ENCODE results near the gene TTC28. TPM values are rescaled to one million over a fixed set of nuclear protein-coding genes. Genes with fewer than 3 reads are reported as not detected.

Gene TTC28
- total RNA-seq, 1 experiment from 2014 or later: 14.8 TPM

DNA sequence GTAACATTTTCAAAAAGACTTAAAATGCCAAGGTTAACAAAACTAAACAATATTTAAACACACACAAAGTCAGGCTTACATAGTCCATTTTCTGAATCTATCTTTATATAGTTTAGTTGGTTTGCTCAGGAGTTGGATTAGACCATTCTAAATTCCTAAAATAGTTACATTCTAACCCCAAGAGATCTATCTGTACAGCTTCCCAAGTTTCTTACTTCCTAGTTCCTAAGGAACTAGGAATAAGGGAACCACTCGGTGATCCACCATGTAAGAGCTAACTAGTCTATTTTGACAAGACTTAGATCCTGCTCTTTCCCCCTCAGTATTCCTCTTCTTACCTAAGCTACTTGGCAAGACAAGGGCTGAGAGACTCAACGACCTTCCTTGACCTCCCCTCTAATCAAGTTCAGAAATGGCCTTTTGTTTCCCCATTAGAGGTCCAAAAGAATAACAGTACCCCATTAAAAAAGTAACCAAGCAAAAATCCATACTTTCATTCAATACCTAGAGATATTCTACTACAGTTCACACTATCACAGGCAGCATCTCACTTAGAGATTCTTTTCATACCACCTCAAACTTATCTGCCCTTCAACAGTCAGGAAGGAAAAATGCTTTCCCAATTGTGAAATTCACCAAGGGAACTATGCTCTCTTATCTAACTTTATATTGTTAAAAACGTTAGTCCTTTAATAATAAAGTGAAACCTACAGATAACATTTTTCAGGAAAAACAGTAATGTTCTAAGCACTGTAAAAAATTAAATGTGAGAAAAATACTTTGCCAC, 253.1 kb downstream of the TTC28 start:
- Histone ChIP-seq H3K36me3 (replicated peaks; ENCODE audit: control insufficient read depth, insufficient read depth, low read length) (no peaks in the 10 kb centered on the region), H3K27me3 (ENCODE audit: control insufficient read depth, insufficient read depth, low read length) (no peaks in the 10 kb centered on the region), H3K4me3 (ENCODE audit: insufficient read depth, low read depth, low read length) (no peak overlapping the region)
- no peak for DNase-seq

DNA sequence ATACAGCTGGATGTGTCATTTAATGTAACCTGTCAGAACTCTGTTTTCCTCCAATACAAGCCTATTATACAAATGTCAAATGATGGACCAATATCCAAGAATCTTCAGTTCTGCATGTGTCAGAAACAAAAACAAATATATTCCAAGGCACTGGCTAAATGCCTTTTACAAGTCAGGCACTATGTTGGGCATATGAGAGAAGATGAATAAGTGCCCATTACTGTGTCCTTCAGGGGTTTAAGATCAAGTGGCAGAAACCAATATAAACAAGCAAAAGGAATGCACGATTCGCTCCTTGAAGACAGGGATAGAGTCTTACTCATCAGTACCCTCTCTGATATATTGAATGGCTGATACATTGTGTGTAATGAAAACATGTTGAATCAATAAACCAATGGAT, 254.4 kb downstream of the TTC28 start:
- Histone ChIP-seq H3K36me3 (replicated peaks; ENCODE audit: control insufficient read depth, insufficient read depth, low read length) (no peaks in the 10 kb centered on the region), H3K27me3 (ENCODE audit: control insufficient read depth, insufficient read depth, low read length) (no peaks in the 10 kb centered on the region), H3K4me3 (ENCODE audit: insufficient read depth, low read depth, low read length) (no peak overlapping the region)
- no peak for DNase-seq

DNA sequence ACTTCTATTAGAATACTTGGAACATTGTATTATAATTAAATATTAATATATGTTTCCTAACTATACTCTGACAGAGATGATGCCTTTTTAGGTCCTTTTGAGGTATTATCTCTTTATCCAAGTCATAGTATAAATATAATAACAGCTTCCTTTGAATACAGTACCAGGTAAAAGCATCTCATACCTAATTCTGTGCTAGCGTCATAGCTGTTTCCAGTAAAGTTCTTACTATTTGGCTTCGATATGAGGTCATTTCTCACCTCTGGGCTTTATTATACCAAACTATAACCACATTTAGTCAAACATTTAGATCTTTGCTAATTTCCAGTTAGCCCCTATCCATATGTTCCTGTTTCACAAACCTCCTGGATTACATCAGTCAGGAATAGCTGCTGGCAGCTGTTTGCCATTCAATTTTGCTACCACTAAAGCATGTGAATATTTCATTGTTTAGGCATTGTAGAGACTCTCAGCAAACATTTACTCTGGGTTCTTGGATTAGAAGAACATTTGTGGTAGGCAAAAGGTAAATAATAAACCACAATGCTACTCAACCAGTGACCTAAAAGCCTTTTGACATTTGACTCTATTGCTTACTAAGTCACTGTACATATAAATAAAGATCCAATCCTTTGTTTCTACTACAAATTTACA, 255.1 kb downstream of the TTC28 start:
- H3K27me3 ChIP-seq (ENCODE audit: control insufficient read depth, insufficient read depth, low read length): no peaks in the 10 kb centered on the region
- DNase-seq: no peak
- no peaks in the 10 kb centered on the region for H3K36me3 ChIP-seq (replicated peaks; ENCODE audit: control insufficient read depth, insufficient read depth, low read length)
- H3K4me3 ChIP-seq (ENCODE audit: insufficient read depth, low read depth, low read length): no peak overlapping the region

DNA sequence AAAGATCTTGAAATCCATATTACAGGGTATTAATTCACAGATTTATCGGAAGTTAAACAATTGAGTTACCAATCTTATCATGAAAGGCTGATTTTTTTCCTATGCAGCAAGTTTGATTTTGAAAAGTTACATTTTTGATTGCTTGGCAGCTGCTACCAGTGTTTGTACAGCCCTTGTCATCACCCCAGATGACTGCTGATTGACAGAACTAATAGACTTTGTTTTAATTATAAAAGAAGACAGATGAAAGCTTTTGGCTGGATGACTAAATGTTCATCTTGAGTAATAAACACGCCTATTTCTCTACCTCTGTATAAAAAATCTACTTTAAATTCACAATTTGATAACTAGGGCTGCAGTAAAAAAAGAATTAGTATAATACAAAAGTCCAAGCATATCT, 259.7 kb downstream of the TTC28 start:
- H3K27me3 ChIP-seq (ENCODE audit: control insufficient read depth, insufficient read depth, low read length): no peaks in the 10 kb centered on the region
- H3K36me3 ChIP-seq (replicated peaks; ENCODE audit: control insufficient read depth, insufficient read depth, low read length): no peaks in the 10 kb centered on the region
- no peak overlapping the region for H3K4me3 ChIP-seq (ENCODE audit: insufficient read depth, low read depth, low read length)
- no peak for DNase-seq

DNA sequence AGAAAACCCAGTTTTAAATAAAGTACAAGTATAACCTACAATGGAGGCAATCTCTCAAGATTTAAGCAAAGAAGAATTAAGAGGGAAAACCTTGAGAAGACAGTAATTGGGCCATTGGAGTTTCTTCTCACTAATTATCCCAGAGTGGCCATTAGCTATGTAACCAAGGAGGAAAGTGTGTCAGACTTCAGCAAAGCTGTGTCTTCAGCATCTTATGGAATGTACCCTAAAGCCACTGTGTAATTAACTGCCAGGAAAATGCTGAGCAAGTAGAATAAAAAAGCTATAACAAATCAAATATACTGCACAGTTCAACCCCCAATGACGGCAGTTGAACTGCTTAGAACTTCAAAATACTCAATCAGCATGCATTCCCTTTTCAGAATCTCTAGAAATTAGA, 261.6 kb downstream of the TTC28 start:
- H3K27me3 ChIP-seq (ENCODE audit: control insufficient read depth, insufficient read depth, low read length): no peaks in the 10 kb centered on the region
- H3K4me3 ChIP-seq (ENCODE audit: insufficient read depth, low read depth, low read length): no peak overlapping the region
- no peaks in the 10 kb centered on the region for H3K36me3 ChIP-seq (replicated peaks; ENCODE audit: control insufficient read depth, insufficient read depth, low read length)
- no peak for DNase-seq

DNA sequence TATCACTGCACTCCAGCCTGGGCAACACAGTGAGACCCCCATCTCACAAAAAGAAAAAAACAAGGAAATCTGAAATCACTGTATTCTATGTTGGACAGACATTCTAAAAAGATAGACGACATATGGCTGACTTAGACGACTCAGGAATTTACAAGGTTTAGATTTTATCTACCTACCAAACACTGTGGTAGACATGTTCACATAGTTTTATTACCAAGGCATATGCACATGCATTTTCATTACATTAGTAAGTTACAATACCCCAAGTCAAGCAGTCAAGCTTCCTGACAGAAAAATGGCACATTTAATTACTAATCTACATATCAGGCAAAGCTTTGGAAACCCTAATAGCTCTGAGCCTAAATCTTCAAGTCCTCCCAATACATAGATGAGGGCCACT, 262.2 kb downstream of the TTC28 start:
- Histone ChIP-seq H3K27me3 (ENCODE audit: control insufficient read depth, insufficient read depth, low read length) (no peaks in the 10 kb centered on the region), H3K36me3 (replicated peaks; ENCODE audit: control insufficient read depth, insufficient read depth, low read length) (no peaks in the 10 kb centered on the region), H3K4me3 (ENCODE audit: insufficient read depth, low read depth, low read length) (no peak overlapping the region)
- DNase-seq: no peak

DNA sequence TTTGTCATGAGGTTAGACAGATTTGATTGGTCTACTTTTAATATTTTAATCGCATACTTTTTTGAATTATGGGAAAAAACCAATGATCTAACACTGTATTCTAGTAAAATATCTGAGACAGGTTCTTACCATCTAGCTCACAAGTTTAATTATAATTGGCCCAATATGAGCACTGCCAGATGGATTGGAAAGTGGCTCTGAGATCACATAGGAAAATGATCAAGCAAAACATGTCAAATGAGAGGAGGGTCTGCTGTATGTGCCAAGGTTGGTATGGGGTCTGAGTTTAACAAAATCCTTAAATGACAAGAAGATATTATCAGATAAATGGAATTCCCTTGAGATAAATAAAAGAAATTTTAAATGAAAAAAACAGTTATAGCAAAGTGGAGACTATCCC, 264.7 kb downstream of the TTC28 start:
- Histone ChIP-seq H3K27me3 (ENCODE audit: control insufficient read depth, insufficient read depth, low read length) (no peaks in the 10 kb centered on the region), H3K4me3 (ENCODE audit: insufficient read depth, low read depth, low read length) (no peak overlapping the region), H3K36me3 (replicated peaks; ENCODE audit: control insufficient read depth, insufficient read depth, low read length) (no peaks in the 10 kb centered on the region)
- no peak for DNase-seq

DNA sequence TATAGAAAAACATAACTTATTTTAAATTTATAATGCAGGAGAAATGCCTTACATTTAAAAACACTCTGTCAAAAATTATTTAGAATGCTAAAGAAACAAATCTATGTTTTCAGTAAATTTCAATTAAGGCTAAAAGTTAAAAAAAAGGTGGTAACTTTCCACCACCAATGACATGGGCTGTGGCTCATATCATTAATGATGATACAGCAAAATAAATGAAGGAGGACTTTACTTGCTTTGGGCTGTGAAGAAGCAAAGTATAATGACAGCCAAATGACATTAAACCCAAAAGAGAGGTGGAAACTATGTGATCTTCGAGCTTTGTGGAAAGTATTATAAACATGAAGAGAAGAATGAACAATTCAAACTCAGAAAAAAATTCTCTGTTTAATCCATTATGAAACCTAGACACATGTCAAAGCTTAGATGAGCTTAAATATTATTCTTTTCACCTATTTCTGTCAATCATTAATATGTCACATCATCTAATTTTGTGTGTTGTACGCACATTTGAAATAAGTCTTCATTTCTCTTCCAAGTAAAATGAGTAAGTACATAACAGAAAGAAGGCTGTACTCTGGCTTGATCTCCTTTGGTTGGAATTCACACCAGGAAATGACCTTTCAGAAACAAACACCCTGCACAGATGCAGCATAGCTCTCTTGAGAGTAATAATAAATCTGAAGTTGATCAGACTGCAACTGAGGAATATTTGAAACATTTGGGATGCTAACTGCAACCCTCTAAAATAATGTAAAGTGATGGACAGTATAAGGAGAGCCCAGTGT, 265.8 kb downstream of the TTC28 start:
- H3K27me3 ChIP-seq (ENCODE audit: control insufficient read depth, insufficient read depth, low read length): no peaks in the 10 kb centered on the region
- H3K4me3 ChIP-seq (ENCODE audit: insufficient read depth, low read depth, low read length): no peak overlapping the region
- H3K36me3 ChIP-seq (replicated peaks; ENCODE audit: control insufficient read depth, insufficient read depth, low read length): no peaks in the 10 kb centered on the region
- no peak for DNase-seq

DNA sequence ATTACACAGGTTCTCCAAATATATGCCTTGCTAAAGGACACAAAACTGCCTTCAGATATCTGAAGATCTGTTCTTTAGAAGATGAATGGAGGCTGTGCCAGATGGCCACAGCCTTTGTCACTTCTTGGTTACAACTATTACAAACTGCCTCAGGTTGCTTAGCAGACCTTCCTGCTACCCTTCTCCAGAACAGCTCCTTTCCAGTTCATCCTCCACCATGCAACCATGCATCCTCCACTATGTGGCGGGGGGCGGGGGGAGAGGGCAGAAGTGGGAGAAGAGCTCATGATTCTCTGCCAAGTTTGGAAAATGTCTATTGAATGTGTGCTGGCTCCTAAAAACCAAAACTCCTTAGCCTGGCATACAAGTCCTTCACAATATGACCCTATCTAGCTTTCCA, 267.5 kb downstream of the TTC28 start:
- Histone ChIP-seq H3K4me3 (ENCODE audit: insufficient read depth, low read depth, low read length) (no peak overlapping the region), H3K36me3 (replicated peaks; ENCODE audit: control insufficient read depth, insufficient read depth, low read length) (no peaks in the 10 kb centered on the region), H3K27me3 (ENCODE audit: control insufficient read depth, insufficient read depth, low read length) (no peaks in the 10 kb centered on the region)
- DNase-seq: no peak

DNA sequence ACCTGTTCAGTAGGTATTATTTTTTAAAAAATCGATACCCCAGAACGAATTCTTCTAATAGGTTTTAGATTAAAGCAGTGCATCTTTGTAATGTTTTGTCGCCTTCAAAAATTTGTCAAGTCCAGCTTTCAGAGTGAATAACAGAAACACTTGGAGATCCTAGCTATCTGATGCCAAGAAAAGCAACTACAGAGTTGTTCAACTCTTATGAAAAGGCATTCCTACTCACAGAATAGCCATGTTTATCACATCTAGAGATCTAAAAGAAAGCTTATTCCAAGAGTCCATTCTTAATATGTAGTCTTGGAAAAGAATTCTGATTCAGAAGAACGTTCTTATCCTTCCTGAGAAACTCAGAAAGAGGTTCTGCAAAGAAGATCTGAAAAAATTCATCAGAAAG, 268.5 kb downstream of the TTC28 start:
- Histone ChIP-seq H3K36me3 (replicated peaks; ENCODE audit: control insufficient read depth, insufficient read depth, low read length) (no peaks in the 10 kb centered on the region), H3K27me3 (ENCODE audit: control insufficient read depth, insufficient read depth, low read length) (no peaks in the 10 kb centered on the region), H3K4me3 (ENCODE audit: insufficient read depth, low read depth, low read length) (no peak overlapping the region)
- DNase-seq: no peak

DNA sequence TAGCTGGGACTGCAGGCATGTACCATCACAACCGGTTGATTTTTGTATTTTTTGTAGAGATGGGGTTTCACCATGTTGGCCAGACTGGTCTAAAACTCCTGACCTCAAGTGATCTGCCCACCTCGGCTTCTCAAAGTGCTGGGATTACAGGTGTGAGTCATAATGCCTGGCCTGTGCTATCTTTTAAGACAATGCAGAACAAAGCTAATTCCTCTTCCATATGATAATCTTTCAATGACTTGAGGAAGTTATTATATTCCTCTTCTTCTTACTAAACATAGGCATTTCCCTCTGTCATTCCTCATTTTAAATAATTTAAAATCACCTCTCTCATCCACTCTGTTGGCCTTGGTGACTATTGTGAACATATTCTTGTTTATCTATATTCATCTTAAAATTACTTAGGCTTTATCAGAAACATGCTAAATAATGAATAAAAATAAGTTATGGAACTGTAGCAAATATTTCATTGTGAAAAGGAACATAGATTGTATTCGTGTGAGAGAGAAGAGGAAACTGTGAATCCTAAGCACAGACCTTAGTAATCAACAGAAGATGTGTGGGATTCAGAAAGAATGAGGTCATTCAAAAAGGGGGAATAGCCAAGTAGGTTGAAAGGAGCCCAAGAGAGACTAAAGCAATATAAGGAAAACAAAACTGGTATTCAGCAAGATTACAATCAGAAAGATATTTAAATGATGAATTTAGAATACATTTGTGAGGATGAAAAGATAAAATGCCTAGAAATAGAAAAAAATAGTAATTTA, 269.4 kb downstream of the TTC28 start:
- Histone ChIP-seq H3K4me3 (ENCODE audit: insufficient read depth, low read depth, low read length) (no peak overlapping the region), H3K27me3 (ENCODE audit: control insufficient read depth, insufficient read depth, low read length) (no peaks in the 10 kb centered on the region), H3K36me3 (replicated peaks; ENCODE audit: control insufficient read depth, insufficient read depth, low read length) (no peaks in the 10 kb centered on the region)
- peak; percentile 32 for DNase-seq

DNA sequence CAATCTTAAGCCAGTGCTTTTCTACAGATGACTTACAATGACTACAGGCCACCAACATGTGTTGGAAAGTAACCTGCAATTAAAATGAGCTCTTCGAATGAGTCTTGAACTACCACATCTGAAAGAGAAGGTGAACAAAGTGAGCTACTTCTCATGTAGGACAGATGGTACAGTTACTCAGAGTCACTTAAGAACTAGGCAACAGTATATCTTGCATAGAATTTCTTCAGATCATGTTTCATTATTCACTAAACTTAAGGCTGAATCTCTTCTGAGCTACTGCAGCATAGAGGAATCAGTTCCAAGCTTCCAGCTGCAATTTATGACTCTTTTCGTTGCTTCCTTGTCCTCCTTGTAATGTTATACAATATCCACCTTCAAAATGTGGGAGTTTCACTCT, 270.9 kb downstream of the TTC28 start:
- no peak overlapping the region for H3K4me3 ChIP-seq (ENCODE audit: insufficient read depth, low read depth, low read length)
- H3K36me3 ChIP-seq (replicated peaks; ENCODE audit: control insufficient read depth, insufficient read depth, low read length): no peaks in the 10 kb centered on the region
- H3K27me3 ChIP-seq (ENCODE audit: control insufficient read depth, insufficient read depth, low read length): no peaks in the 10 kb centered on the region
- no peak for DNase-seq

DNA sequence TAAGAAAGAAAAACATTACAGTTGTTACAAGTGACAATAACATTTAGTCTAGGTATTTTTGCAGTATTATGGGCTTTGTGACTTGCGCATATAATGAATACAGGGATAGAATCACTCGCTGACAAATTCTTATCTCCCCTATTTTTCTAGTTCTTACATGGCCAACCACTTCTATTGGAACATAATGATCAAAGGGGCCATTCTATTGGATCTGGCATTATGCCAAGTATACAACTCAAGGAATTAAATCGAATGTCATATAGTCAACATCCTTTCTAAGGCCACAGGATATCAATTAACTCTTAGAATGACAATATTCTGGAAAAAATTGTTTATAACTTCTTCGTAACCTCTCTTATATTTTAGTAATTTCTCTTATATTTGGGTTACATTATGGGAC, 272.0 kb downstream of the TTC28 start:
- Histone ChIP-seq H3K4me3 (ENCODE audit: insufficient read depth, low read depth, low read length) (no peak overlapping the region), H3K36me3 (replicated peaks; ENCODE audit: control insufficient read depth, insufficient read depth, low read length) (no peaks in the 10 kb centered on the region), H3K27me3 (ENCODE audit: control insufficient read depth, insufficient read depth, low read length) (no peaks in the 10 kb centered on the region)
- no peak for DNase-seq

DNA sequence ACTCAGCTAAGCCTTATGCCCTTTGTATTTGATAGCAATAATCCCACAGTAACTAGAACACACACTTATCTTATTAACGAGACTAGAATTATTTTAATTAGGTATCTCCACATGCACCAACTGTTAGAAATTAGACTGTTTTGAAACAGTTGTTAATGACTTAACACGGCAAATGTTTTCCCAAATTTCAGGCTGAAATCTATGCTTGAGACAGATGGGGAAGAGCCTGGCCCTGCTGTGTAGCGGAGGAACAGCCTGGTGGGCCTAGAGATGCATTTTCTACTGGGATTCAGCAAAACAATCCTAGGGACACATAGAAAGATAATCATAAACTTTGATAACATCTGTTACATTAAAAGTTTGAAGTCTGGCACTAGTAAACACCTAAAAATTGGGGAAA, 273.4 kb downstream of the TTC28 start:
- DNase-seq: no peak
- Histone ChIP-seq H3K36me3 (replicated peaks; ENCODE audit: control insufficient read depth, insufficient read depth, low read length) (no peaks in the 10 kb centered on the region), H3K4me3 (ENCODE audit: insufficient read depth, low read depth, low read length) (no peak overlapping the region), H3K27me3 (ENCODE audit: control insufficient read depth, insufficient read depth, low read length) (no peaks in the 10 kb centered on the region)

Measured in H7 (cell line).